HEK293T (cell line): Measurements from ENCODE around the gene MYO9A.

Source experiments
- CTCF ChIA-PET: fragments of 350-600 bp; formaldehyde crosslinking; extraction: SDS; loops from one replicate; lab custom pipeline; 2021; ENCODE audit warnings: antibody characterized with exemption, inconsistent platforms; lab: Yijun Ruan, JAX
- POLR2A ChIA-PET: fragments of 350-600 bp; formaldehyde crosslinking; extraction: SDS; loops from one replicate; lab custom pipeline; 2020; ENCODE audit warnings: antibody characterized with exemption, inconsistent platforms; lab: Yijun Ruan, JAX
- DNase-seq: peaks from one replicate; pipeline ENCODE4 v3.0.0; 2012; ENCODE audit warnings: mixed read lengths; ENCODE audit errors: extremely low spot score
- ARNT ChIP-seq: fragments of 450-650 bp; IDR thresholded peaks from 2 replicates; pipeline ENCODE4 v1.6.1; 2017; ENCODE audit warnings: mild to moderate bottlenecking
- BHLHE40 ChIP-seq: fragments of 450-650 bp; IDR thresholded peaks from 2 replicates; pipeline ENCODE4 v1.6.1; 2016; ENCODE audit warnings: mild to moderate bottlenecking, moderate library complexity, borderline replicate concordance
- CTBP1 ChIP-seq: fragments of 450-650 bp; IDR thresholded peaks from 2 replicates; pipeline ENCODE4 v1.6.1; 2016; ENCODE audit warnings: borderline replicate concordance
- ELF4 ChIP-seq: fragments of 450-650 bp; IDR thresholded peaks from 2 replicates; pipeline ENCODE4 v1.6.1; 2017; ENCODE audit warnings: antibody characterized with exemption
- FOXA1 ChIP-seq: fragments of 450-650 bp; IDR thresholded peaks from 2 replicates; pipeline ENCODE4 v1.6.1; 2016; ENCODE audit warnings: mild to moderate bottlenecking
- FOXK2 ChIP-seq: fragments of 450-650 bp; IDR thresholded peaks from 2 replicates; pipeline ENCODE4 v1.6.1; 2016; ENCODE audit warnings: mild to moderate bottlenecking
- FOXM1 ChIP-seq: fragments of 450-650 bp; IDR thresholded peaks from 2 replicates; pipeline ENCODE4 v1.6.1; 2017; ENCODE audit warnings: mild to moderate bottlenecking, borderline replicate concordance
- HDGF ChIP-seq: fragments of 450-650 bp; IDR thresholded peaks from 2 replicates; pipeline ENCODE4 v1.6.1; 2017; ENCODE audit warnings: antibody characterized with exemption, borderline replicate concordance
- L3MBTL2 ChIP-seq: fragments of 450-650 bp; conservative IDR thresholded peaks from 2 replicates; pipeline ENCODE4 v1.6.1; 2016; ENCODE audit warnings: mild to moderate bottlenecking
- LEF1 ChIP-seq: fragments of 450-650 bp; IDR thresholded peaks from 2 replicates; pipeline ENCODE4 v1.6.1; 2017; ENCODE audit warnings: mild to moderate bottlenecking, borderline replicate concordance
- NFRKB ChIP-seq: fragments of 450-650 bp; IDR thresholded peaks from 2 replicates; pipeline ENCODE4 v1.6.1; 2016; ENCODE audit warnings: mild to moderate bottlenecking, moderate library complexity
- PKNOX1 ChIP-seq: fragments of 450-650 bp; IDR thresholded peaks from 2 replicates; pipeline ENCODE4 v1.6.1; 2016
- SP1 ChIP-seq: fragments of 450-650 bp; IDR thresholded peaks from 2 replicates; pipeline ENCODE4 v1.6.1; 2017
- SUZ12 ChIP-seq: fragments of 450-650 bp; IDR thresholded peaks from 2 replicates; pipeline ENCODE4 v1.6.1; 2016; ENCODE audit warnings: mild to moderate bottlenecking
- TARDBP ChIP-seq: fragments of 450-650 bp; IDR thresholded peaks from 2 replicates; pipeline ENCODE4 v1.6.1; 2016
- ZNF384 ChIP-seq: fragments of 450-650 bp; IDR thresholded peaks from 2 replicates; pipeline ENCODE4 v1.6.1; 2016

The MYO9A gene

DNA sequence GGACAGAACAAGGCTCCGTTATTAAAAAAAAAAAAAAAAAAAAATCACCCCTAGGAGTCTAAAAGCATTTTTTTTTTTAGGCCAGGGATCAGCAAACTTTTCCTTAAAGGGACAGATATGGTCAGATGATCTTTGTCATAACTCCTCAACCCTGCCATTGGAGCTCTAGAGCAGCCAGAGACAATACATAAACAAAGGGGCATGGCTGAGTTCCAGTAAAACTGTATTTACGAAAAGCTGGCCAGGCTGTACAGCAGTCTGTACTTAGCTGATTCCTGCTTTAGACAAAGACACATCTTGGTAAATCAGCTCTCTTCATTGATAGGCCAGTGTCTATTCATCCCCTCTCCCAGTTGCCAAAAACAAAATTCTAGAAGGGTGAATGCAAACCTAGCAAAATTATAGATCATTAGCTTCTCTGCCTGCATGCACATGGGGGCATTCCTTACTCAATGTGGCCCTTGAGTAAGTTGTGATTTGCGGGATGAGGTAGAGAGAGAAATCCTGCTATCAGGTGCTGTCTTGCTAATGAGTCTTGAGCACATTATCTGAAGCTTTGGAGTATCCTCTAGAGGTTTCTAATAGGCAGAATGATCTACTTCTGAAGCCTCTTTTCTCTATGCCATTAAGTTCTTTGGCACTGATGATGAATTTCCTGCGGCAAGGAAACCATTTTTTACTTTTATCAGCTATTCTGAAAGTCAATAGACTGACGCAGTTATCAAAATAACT, 35.5 kb upstream of the MYO9A start:
- ChIA-PET POLR2A (no interaction called here), CTCF (interaction anchor here (0.5 to 1.0 kb wide), 3 partner anchors 9 to 46 kb away, joined by 3 to 6 read pairs (median 4); no protein-coding TSS in a partner anchor)
- TF ChIP-seq ELF4 (no peak), PKNOX1 (no peak), L3MBTL2 (no peak), SUZ12 (no peak), HDGF (no peak), NFRKB (no peak), LEF1 (no peak), ARNT (no peak), FOXM1 (no peak), CTBP1 (no peak)
- DNase-seq: no peak

- ChIA-PET POLR2A (no interaction called here), CTCF (no interaction called here)
- TF ChIP-seq BHLHE40: no peak
- no peak for DNase-seq
These were observed 29.5 kb upstream of the MYO9A start for GRCh38 chr15:72147418-72147817.

- ChIA-PET CTCF (no interaction called here), POLR2A (interaction anchor here (1.0 kb wide), 1 partner anchor 29 kb away, joined by 3 read pairs; the partner anchor contains the start of genes MYO9A and SENP8)
- TF ChIP-seq LEF1 (no peak), SUZ12 (no peak), FOXK2 (no peak), FOXA1 (no peak), SP1 (no peak), BHLHE40 (no peak), NFRKB (no peak), FOXM1 (no peak), HDGF (no peak), CTBP1 (no peak), L3MBTL2 (no peak), ELF4 (no peak), ZNF384 (no peak), ARNT (no peak), TARDBP (no peak), PKNOX1 (no peak)
- no peak for DNase-seq
These were observed 29.0 kb upstream of the MYO9A start for GRCh38 chr15:72146934-72147333.

DNA sequence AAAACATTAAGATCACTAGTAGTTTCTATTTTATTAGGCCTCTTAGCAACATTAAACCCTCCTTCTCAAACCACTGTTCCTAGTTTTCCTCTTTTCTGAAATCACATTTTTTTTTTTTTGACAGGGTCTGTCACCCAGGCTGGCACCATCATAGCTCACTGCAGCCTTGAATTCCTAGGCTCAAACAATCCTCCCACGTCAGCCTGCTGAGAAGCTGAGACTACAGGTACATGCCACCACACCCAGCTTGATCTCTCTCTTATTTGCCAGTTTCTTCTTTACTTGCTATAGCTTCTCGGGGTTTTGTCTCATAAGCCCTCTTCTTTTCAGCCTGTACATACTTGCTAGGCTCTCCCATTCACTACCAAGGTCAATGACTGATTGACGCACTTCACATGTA, 28.3 kb upstream of the MYO9A start:
- ChIA-PET CTCF (no interaction called here), POLR2A (interaction anchor here (1.0 kb wide), 1 partner anchor 28 kb away, joined by 3 read pairs; the partner anchor contains the start of genes MYO9A and SENP8)
- TF ChIP-seq ZNF384 (no peak), ARNT (no peak), FOXA1 (no peak), SUZ12 (no peak), TARDBP (no peak), LEF1 (no peak), FOXK2 (no peak), BHLHE40 (no peak)
- DNase-seq: no peak

DNA sequence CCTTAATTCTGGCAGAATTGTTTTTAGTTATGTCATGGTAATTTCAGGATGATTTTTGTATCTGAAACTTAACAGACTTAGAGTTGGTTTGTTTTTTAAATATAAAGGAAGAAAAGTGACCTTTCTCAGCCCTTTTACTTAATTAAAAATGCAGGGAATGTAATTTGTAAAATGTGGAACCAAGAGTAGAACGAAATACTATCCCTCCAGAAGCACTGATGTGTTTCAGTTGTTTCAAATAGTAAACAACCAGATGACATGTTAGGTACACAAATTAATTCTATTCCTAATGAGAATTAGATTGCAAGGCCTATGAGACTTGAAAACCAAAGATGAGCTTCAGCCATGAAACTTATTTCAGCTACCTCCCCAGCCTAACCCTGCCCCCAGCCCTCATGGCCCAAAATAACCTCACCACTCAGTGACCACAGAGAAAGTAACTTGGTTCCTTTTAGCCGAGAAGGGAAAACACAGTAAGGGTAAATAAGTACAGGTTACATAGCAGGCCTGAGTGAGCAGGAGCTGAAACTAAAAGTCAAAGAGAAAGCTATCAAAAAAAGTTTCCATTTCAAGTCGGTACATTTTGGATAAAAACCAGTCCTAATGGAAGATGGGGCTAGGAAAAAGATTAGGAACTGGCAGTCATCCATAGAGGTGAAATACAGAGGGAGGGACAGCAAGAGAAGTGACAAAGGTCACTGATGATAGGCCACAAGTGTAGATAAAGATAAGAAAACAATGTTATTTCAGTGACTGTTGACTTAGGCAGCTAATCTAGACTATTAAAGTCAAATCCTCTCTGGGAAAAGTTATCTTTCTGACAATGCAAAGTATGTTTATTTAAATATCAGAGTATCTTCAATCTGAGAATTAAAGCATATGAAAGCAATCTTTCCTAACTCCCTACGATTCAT, 23.5 kb upstream of the MYO9A start:
- POLR2A ChIA-PET: interaction anchor here (1.7 kb wide), 1 partner anchor 24 kb away, joined by 6 read pairs; the partner anchor contains the start of genes MYO9A and SENP8
- no peak for TF ChIP-seq TARDBP
- no peak for TF ChIP-seq L3MBTL2
- TF ChIP-seq ARNT: no peak
- TF ChIP-seq CTBP1: no peak
- no peak for TF ChIP-seq ZNF384
- TF ChIP-seq FOXM1: no peak
- TF ChIP-seq HDGF: no peak
- no peak for TF ChIP-seq NFRKB
- no peak for TF ChIP-seq BHLHE40
- no peak for TF ChIP-seq LEF1
- CTCF ChIA-PET: interaction anchor here (0.8 to 1.1 kb wide), 2 partner anchors 14 to 340 kb away, joined by 3 to 5 read pairs; no protein-coding TSS in a partner anchor
- DNase-seq: no peak

- CTCF ChIA-PET: interaction anchor here (0.6 kb wide), 1 partner anchor 58 kb away, joined by 3 read pairs; no protein-coding TSS in a partner anchor
- no peak for DNase-seq
- no peak for TF ChIP-seq SP1
- no peak for TF ChIP-seq NFRKB
- no peak for TF ChIP-seq SUZ12
- no peak for TF ChIP-seq LEF1
- no peak for TF ChIP-seq FOXA1
- no peak for TF ChIP-seq ZNF384
- no peak for TF ChIP-seq L3MBTL2
- TF ChIP-seq FOXM1: no peak
- TF ChIP-seq HDGF: no peak
- no peak for TF ChIP-seq PKNOX1
- no peak for TF ChIP-seq BHLHE40
- no peak for TF ChIP-seq ARNT
- POLR2A ChIA-PET: no interaction called here
These were observed 22.1 kb upstream of the MYO9A start for GRCh38 chr15:72140088-72140487.
